Measurements from ENCODE around the gene TATDN2.

TATDN2 gene

DNA sequence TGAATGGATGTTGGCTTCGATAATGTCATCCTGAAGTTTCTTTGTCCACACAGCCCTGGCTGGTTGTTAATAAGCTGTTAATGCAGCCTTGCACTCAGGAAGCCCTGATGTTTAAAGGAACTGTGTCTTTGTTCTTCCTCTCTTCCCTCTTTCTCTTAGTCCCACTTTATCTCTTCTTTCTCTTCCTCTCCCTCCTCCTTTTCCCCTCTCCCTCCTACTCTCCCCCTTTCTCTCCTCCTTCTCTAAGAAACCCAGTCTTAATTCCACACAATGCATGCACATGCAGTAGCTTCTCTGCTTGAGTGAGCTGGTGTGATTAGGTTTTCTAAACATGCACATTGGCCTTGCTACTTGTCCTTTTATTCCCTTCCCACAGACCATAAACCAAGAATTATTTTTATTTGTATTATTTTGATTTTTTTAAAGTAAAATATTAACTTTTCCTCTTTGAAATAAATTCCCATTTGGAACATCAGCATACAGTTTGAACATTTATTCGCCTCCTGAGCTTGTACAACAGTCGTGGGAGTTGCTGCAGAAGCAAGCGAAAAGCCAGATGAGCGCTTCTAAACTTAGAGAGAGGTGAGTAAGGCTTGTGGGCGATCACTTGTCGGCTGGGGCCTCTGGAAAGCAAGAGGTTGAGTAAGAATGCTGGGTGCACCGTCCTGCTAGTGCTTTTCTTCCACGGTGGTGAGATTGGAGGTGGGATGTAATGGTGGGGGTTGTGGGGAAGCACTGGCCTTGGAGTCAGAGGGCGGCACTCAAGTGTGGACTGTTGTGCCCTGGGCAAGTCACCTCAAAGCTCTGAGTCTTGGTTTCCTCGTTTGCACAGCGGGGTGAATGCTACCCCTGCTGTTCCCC is 37.2 kb downstream of the TATDN2 start:
- no peak overlapping the region for H3K4me3 ChIP-seq (replicated peaks; ENCODE audit: low read depth, low read length)
- TF ChIP-seq, protein P1, sequence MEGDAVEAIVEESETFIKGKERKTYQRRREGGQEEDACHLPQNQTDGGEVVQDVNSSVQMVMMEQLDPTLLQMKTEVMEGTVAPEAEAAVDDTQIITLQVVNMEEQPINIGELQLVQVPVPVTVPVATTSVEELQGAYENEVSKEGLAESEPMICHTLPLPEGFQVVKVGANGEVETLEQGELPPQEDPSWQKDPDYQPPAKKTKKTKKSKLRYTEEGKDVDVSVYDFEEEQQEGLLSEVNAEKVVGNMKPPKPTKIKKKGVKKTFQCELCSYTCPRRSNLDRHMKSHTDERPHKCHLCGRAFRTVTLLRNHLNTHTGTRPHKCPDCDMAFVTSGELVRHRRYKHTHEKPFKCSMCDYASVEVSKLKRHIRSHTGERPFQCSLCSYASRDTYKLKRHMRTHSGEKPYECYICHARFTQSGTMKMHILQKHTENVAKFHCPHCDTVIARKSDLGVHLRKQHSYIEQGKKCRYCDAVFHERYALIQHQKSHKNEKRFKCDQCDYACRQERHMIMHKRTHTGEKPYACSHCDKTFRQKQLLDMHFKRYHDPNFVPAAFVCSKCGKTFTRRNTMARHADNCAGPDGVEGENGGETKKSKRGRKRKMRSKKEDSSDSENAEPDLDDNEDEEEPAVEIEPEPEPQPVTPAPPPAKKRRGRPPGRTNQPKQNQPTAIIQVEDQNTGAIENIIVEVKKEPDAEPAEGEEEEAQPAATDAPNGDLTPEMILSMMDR (IDR thresholded peaks at IDR 0.05; ENCODE audit: low read length, missing control alignments), result no peak
- DNase-seq (ENCODE audit: low read depth), result no peak

DNA sequence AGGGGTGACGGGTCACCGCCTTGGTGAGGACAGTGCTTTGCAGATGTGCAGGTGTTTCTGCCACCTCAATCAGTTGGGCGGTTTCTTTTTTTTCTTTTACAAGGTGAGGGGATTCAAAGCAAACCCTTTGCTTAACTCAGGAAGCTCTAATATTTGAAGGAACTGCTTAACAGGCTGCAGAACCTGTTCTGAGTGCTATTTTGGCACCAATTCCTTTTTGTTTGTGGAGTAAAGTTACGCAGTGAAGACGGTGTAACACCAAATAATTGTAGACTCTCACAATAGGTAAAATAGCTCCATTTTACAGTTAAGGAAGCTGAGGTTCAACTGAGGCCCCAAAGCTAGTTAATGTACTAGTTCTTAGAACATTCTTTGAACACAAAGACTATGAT is 37.9 kb downstream of the TATDN2 start:
- no peak for DNase-seq (ENCODE audit: low read depth)
- no peak overlapping the region for H3K4me3 ChIP-seq (replicated peaks; ENCODE audit: low read depth, low read length)
- TF ChIP-seq, protein P1 (IDR thresholded peaks at IDR 0.05; ENCODE audit: low read length, missing control alignments), result no peak

DNA sequence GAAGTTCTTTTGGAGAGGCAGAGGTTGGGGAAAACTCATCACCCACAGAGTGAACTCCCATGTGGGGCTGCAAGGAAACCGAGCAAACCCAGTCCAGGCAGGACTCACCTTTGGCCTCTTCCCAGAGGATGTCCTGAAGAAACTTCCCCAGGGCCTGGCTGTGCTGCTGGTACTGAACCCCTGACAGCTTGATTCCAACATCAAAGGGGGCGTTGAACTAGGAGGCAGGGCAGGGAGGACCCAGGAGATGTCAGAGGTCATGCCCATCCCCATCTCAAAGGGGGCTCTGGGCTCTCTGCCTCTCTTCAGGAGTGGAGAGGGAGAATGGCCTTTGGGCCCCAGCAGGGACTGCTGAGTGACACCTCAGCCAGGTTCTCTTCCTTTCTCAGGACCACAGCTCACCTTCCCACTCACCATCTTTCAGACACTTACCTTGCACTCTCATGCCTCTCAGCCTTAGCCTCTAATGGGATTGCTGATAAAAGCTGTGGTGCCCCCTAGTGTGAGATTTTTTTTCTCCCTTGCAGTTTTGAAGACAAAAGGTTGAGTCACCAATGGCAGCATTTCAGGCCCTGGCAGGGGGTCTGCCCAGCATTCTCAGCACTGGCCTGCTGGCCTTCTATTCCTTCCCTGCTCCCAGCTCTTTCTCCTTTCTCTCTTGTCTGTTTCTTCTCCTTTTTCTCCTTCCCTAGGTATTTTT is 38.5 kb downstream of the TATDN2 start:
- TF ChIP-seq, protein P1 (IDR thresholded peaks at IDR 0.05; ENCODE audit: low read length, missing control alignments), result peak; percentile 49
- peak; percentile 83 for DNase-seq (ENCODE audit: low read depth)
- no peak overlapping the region for H3K4me3 ChIP-seq (replicated peaks; ENCODE audit: low read depth, low read length)

DNA sequence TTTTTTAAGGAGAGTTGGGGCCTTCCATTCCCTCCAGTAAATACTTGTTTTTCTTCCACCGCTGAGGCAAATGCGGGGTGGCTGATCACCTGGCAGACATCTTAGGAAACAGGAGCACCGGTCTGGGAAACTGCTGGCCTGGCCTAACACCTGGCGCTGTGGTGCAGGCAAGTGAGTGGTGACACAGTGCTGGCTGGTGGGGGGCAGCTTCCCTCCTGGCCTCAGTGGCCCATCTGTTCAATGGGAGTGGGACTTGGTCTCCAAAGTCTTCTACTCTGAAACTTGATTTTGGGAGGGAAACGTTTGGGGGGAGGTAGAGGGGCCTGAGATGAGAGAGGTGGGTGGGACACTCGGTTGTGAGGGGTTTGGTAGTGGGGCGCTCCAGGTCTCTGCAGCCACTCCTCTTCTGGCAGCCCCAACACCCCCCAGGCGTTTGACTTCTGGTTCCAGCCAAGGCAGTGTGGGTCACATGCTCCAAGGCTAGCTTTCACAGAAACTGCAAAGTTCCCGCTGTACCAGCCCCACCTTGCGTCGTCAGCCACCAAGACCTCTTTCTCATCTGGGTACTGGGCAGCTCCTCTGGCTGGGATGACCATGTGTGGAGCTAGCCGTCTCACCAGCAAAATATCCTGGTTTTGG is 39.8 kb downstream of the TATDN2 start:
- DNase-seq (ENCODE audit: low read depth), result no peak
- TF ChIP-seq, protein P1 (IDR thresholded peaks at IDR 0.05; ENCODE audit: low read length, missing control alignments), result no peak
- no peak overlapping the region for H3K4me3 ChIP-seq (replicated peaks; ENCODE audit: low read depth, low read length)

DNA sequence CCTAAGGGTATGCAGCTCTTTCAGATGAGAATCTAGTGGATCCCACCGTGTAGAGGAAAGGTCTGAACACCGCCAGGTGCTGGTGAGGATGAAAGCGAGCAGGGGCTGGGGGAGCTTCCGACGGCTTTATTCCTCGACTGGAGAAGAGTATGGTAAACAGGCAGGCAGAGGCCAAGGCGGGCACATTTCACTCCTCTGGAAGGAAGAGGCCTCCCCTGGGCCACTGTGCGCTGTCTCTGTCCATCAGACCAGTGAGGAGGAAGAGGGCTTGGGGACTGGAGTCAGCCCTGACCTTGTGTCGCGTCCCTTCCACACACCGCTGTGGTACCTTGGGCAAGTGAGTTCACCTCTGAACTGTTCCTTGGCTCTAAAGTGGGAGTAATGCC is 40.3 kb downstream of the TATDN2 start:
- TF ChIP-seq, protein P1 (IDR thresholded peaks at IDR 0.05; ENCODE audit: low read length, missing control alignments), result no peak
- H3K4me3 ChIP-seq (replicated peaks; ENCODE audit: low read depth, low read length), result no peak overlapping the region
- DNase-seq (ENCODE audit: low read depth), result no peak

DNA sequence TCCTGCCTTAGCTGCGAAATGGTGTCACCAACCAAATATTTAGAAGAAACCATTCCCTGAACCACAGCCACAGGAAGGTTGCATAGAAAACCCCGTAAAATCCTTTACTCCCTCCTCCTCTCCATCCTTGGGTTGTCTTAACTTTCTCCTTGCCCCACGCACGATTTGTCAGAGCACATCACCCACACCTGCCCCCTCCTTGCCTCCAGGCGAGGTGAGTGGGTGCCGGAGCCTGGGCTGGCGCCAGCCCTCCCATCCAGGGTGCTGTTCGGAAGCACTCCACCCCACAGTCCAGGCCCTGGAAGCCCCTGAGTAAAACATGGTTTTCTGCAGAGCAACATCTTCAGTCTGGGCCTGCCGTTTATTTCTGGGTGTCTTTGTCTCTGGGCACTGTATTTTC is 40.8 kb downstream of the TATDN2 start:
- TF ChIP-seq, protein P1 (IDR thresholded peaks at IDR 0.05; ENCODE audit: low read length, missing control alignments), result no peak
- no peak for DNase-seq (ENCODE audit: low read depth)
- H3K4me3 ChIP-seq (replicated peaks; ENCODE audit: low read depth, low read length), result no peak overlapping the region
